Stimulated activated CD4-positive, alpha-beta T cell treated with anti-CD3 and anti-CD28 coated beads, Interleukin-2, amount 100 ng/mL, for 48 hours (primary cell): ENCODE data around the gene MED27.
A peak's percentile ranks its signal among the peaks of the same experiment; 100 is the strongest.

ENCODE experiments used
- DNase-seq, 2 donors: peaks; one replicate each; pipeline ENCODE4 v3.0.0-alpha.2; 2020

MED27 gene

DNA sequence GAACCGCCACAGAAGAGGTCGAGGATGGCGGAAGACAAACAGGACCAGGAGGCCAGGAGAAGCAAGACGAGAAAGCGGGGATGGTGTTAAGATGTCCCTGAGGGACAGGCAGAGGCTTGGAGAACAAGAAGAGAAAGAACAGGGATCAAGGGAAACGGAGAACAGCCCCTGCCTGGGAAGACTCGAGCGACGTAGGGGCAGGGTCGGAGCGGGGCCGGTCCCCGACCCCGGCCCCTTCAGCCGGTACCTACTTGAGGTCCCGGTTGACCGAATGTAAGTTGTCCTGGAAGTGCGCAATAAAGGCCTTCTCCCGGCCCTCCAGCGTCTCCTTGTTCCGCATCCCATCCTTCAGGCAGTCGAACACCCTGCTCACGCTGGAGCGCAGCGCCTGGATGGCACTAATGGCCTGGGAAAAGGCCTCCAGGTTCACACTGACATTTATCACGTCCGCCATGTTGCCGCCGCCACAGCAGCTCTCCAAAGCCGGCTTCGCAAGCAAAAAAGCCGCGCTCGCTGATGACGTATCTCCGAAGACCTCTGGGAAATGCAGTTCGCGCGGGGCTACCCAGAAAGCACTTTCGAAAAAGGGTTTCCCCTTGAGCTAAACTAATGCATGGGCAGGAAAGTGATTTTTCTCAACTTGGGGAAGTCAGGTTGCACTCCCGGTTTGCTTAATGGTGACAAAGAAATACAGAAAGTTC is at the start of gene MED27:
Gene MED27 (minus strand): TSS at position 477 of the 701 bp plus-strand sequence. CDS start 23 bp downstream, at position 454.
- DNase-seq: peak; percentile 87 to 89

DNA sequence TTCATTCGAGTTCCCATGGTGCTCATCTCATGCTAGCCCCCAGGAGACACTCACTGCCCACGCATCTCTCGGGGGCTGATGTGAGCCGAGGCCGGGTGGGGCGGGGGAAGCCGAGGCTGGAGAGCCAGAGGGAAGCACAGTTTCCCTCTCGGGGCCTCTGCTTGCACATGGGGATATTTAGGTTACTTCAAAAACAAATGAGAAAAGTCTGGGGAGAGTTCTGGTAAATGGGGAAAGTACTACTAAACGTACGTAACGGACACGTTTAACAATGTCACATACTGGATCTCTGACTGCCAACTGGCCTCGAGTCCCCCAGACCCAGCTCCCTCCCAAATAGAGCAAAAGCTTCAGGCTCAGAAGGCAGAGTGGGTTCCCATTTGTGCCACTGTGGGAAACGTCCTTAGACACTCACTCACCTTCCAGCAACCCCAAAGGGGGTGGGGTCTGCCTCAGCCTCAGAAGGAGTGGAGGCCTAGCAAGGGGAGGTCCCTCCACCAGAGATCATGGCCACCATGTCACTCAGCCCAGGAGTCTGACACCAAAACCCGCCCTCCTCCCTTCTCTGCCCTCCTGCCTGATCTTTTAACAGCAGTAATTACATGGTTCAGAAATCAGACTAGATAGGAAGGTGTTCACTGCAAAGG is 48.3 kb upstream of the MED27 start:
- DNase-seq: no peak

DNA sequence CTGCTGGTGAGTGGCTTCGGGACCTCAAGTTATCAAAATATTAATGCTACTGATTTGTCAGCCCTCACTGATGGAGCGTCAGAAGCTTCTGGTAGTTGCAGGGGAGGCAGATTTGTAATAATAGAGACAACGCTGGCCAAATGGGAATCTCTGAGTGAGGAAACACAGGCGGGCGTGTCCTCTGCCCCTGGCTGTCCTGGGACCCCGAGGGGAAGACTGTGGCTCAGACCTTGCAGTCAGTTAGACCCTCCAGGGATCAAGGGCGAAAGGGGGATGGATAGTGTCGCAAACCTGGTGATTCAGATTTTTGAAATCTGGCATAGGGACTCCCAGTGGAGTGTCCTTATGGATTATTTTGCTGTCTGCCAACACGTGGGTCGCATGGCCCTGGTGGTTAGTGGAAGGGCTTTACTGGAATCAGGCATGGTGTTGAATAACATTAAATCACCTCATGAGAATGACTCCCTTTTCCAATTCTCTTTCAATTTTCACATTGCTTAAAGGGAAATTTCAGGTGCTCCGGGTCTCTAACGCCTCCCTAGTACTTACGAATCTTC is 47.1 kb upstream of the MED27 start:
- DNase-seq: no peak

GRCh38 chr9:132125944-132126679 is 46.4 kb upstream of the MED27 start:
- DNase-seq: peak in 1 of 2 donors; percentile 6

GRCh38 chr9:132125361-132125760 is 45.7 kb upstream of the MED27 start:
- DNase-seq: no peak

DNA sequence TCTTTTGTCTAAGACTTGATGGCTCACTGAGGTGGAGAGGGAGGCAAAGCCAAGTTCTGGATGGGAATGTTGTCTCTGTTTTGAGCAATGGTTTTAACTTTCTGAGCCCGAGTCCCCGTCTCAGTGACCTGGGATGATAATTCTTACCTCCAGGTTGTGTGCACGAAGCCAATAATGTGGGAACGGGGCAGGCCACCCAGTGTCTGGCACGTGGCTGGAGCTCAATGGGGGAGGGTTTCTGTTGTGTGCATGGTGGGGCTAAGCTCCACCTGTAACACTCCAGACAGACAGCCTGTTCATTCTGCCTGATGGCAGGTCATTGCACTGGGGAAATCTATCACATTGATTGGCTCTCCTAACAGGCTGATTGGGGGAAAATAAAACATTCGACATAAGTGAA is 45.1 kb upstream of the MED27 start:
- no peak for DNase-seq

DNA sequence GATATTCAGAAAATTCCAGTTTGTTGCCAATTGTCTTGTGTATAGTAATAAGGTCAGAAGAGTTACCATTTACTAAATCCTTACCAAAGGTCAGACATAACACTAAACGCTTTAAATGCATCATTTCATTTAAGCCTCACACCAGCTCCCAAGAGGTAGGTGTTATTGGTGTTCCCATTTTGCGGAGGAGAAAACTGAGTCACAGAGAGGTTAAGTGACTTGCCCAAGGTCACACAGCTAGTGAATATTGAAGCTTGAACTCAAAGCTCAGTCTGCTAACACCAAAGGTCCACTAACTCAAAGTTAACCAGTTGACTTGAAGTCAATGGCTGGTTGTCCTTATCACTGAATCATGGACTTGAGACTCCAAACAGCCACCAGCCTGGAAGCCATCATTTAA is 41.4 kb upstream of the MED27 start:
- no peak for DNase-seq

DNA sequence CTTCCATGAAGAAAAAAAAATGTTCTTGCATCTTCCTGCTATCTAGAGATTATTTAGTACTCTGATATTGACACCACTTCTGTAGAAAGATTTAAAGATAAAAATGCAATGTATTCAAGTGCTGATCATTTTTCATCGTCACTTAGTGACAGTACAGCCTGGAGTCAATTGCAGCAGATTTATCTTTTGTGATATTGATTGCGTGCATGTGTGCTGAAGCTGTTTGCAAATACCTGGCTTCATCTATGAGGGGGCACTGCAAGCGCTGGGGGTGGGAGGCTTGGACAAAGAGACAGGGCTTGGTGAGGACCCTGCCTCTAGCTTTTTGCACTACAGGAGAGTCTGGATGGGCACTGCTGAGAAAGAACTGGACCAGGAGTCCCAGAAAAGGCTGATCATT is 38.0 kb upstream of the MED27 start:
- DNase-seq: no peak

GRCh38 chr9:132116583-132116982 is 36.9 kb upstream of the MED27 start:
- no peak for DNase-seq

DNA sequence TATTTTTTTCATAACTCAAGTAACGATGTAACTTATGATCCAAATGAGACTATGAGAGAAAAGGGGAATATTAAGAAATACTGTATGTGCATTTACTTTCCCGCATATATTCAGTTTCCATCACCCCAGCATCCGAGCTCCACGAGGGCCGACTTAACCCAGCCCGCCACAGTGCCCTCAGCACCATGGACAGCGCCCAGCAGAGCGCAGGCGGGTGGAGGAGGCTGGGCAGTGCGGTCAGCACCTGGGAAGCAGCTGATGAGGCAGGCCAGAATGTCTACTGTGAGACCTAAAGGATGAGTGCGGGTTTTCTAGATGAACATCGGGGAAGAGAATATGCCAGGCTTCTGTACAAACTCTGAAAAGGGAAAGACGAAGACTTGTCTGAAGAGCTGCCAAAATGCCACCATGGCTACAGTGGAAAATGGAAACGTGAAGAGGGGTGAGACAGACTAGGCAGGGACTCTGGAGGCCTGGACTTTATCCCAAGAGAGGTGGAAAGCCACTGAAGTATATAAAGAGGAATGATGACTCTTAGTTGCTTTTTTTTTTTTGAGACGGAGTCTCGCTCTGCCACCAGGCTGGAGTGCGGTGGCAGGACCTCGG is 34.5 kb upstream of the MED27 start:
- peak; percentile 32 to 49 for DNase-seq

DNA sequence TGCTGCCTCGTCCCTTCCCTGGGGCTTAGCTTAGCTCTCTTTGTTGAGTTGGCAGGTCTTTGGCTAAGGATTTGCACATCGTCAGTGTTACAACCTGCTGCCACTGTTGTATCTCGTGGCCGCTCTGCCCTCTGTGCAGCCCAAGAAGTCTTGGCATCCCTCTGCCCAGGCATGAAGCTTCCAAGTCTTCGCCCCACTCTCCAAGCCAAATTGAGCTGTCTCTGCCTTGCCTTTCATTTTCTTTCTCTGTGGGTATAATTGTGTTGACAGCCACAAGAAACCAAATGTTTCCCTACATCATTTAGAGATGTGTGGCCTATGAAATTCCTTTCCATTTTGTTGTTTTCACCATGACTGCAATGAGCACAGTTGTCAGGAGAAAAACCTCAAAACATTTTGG is 29.6 kb upstream of the MED27 start:
- no peak for DNase-seq

- DNase-seq: no peak
These were observed 29.1 kb upstream of the MED27 start for GRCh38 chr9:132108728-132109127.

DNA sequence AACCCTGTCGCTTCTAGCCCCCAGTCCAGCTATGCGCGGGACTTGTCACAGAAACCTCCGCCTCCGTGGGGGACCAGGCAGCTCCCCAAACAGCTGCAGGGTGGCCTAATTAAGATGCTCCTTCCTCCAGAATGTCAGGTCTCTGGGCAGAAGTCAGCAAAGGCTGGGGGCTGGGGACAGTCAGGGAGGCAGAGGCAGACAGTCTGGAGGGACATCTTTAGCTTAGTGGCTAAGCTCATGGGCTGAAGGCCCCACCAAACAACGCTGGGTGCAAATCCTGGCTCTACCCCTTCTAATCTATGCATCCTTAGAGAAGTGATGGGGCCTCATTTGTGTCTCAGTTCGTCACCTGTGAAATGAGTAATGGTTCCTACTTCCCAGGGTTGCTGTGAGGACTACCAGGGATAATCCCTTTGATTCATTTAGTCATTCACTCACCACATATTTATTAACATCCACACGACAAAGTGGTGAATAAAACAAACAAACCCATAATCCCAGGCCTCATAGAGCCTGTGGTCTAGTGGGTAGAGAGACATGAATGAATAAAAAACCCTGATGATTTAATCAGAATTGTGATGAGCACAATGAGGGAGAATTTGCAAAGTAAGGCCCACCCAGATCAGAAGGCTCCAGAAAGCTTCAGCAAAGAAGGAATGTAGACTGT is 20.2 kb upstream of the MED27 start:
- DNase-seq: no peak

DNA sequence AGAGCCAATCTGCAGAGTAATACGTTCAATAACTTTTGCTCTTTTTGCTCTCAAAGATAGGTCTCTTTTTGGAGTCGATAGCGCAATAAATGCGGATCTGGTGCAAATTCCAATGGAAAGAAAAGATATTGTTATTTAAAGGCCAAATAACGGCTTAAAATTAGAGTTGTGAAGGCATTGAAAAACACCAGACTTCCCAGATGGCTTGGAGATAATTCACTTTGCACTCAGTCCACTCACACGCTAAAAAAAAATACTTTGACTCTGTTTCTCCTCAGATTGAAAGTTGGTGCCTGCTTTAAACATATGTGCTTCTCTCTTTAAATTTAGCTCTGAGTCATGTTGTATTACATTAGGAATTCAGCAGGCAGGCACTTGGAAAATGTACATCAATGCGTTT is 19.5 kb upstream of the MED27 start:
- DNase-seq: no peak

GRCh38 chr9:132094314-132094791 is 14.7 kb upstream of the MED27 start:
- DNase-seq: no peak

DNA sequence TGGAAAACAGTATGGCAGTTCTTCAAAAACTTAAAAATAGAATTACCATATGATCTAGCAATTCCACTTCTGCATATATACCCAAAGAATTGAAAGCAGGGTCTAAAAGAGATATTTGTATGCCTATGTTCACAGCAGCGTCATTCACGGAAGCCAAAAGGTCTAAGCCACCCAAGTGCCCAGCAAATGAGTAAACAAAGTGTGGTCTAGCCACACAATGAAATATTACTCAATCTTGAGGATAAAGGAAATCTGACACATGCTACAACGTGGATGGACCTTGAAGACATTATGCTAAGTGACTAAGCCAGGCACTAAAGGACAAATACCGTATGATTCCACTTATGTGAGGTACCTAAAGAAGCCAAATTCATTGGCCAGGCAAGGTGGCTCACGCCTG is 11.1 kb upstream of the MED27 start:
- DNase-seq: no peak

- DNase-seq: no peak
These were observed 7.9 kb upstream of the MED27 start for GRCh38 chr9:132087438-132088030.

DNA sequence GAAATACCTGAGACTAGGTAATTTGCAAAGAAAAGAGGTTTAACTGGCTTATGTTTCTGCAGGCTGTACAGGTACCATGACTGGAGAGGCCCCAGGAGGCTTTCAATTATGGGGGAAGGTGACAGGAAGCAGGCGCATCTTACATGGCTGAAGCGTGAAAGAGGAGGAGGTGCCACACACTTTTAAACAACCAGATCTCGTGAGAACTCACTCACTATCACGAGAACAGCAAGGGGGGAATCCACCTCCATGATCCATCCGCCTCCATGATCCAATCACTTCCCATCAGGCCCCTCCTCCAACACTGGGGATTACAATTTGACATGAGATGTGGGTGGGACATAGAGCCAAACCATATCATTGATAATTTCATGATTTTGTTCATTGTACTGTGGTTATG is 2.5 kb upstream of the MED27 start:
- DNase-seq: no peak

- peak in 1 of 2 donors; percentile 1 for DNase-seq
These were observed 839 bp downstream of the MED27 start for GRCh38 chr9:132078699-132079356.

GRCh38 chr9:132077881-132078698 is 1.6 kb downstream of the MED27 start:
- peak; percentile 8 to 17 for DNase-seq

DNA sequence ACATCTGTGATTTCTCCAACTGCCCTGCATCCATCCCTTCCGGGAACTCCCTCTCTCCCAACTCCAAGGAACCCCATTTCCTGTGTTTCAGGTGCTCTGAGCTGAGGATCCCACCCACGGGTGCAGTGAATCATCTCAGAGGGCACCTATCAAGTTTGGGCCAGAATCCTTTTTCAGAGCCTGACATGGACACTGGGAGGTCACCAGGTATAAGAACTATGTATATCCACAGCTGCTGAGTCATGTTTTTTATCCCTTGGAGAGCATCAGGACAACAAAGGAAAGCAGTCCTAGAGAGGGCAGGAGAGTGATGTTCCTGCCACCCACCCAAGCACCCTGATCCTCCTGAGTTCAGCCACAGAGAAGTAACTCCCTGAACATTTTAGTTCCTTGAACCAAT is 3.8 kb downstream of the MED27 start:
- no peak for DNase-seq
